Left lobe of liver (tissue), 2 donors: ENCODE data around the gene C9orf152. TPM values are rescaled to one million over a fixed set of nuclear protein-coding genes. Genes with fewer than 3 reads are reported as not detected.
A peak's percentile ranks its signal among the peaks of the same experiment; 100 is the strongest.
"Not testable (repeated sequence)": the region's sequence is repeated elsewhere in the genome, so short reads cannot be mapped to it uniquely, and the experiment has no call there.

Source experiments
- ATAC-seq: fragments of 200-7000 bp; cut with Tn5 transposase; one replicate; pipeline ENCODE4 v1.9.1; 2020; ENCODE audit warnings: mild to moderate bottlenecking, moderate library complexity
- DNase-seq: peaks from one replicate; pipeline ENCODE4 v3.0.0-alpha.2; 2020; ENCODE audit warnings: low spot score
- total RNA-seq: library from RNA; stranded (reverse); gene quantifications from one replicate; pipeline ENCODE4 v1.2.1, GENCODE V29; 2021
- donor health status: DM: no; HTN: no; CAD: no; lungs with moderate emphysema.
- donor health status: DM: no; HTN: yes; CAD: no.

C9orf152 gene
- total RNA-seq: 3.0 TPM

- ATAC-seq (peak; percentile 69), DNase-seq (peak; percentile 79)
Measured at GRCh38 chr9:110208031-110208430, at the start of gene C9orf152. C9orf152 (minus strand) TSS chr9:110208159; CDS start chr9:110207579, 580 bp downstream.

GRCh38 chr9:110257097-110257841, 49.3 kb upstream of the C9orf152 start:
- peak; percentile 51 for DNase-seq
- ATAC-seq: peak; percentile 16

GRCh38 chr9:110256380-110257096, 48.6 kb upstream of the C9orf152 start, which contains the start of gene TXN:
TXN (minus strand) TSS chr9:110256507; CDS start chr9:110256435, 72 bp downstream.
- ATAC-seq (peak; percentile 90), DNase-seq (peak; percentile 91)

GRCh38 chr9:110255463-110256379, 47.8 kb upstream of the C9orf152 start:
- peak; percentile 56 for ATAC-seq
- peak; percentile 72 for DNase-seq

GRCh38 chr9:110255034-110255462, 47.1 kb upstream of the C9orf152 start:
- DNase-seq (no peak), ATAC-seq (no peak)

- no peak for ATAC-seq
- DNase-seq: no peak
Measured at GRCh38 chr9:110254500-110254899, 46.5 kb upstream of the C9orf152 start.

GRCh38 chr9:110252509-110253139, 44.7 kb upstream of the C9orf152 start:
- ATAC-seq (no peak), DNase-seq (no peak)

GRCh38 chr9:110251770-110252169, 43.8 kb upstream of the C9orf152 start:
- not testable (repeated sequence) for DNase-seq, ATAC-seq

GRCh38 chr9:110251212-110251611, 43.3 kb upstream of the C9orf152 start:
- ATAC-seq: no peak
- no peak for DNase-seq

- ATAC-seq: no peak
- no peak for DNase-seq
Measured at GRCh38 chr9:110249603-110250002, 41.6 kb upstream of the C9orf152 start.

GRCh38 chr9:110248361-110248760, 40.4 kb upstream of the C9orf152 start:
- ATAC-seq: peak; percentile 46
- DNase-seq: no peak

GRCh38 chr9:110246214-110246613, 38.3 kb upstream of the C9orf152 start:
- ATAC-seq: no peak
- DNase-seq: no peak

- ATAC-seq (no peak), DNase-seq (no peak)
Measured at GRCh38 chr9:110244616-110245015, 36.7 kb upstream of the C9orf152 start.

- DNase-seq: no peak
- ATAC-seq: peak; percentile 7
Measured at GRCh38 chr9:110241858-110242321, 33.9 kb upstream of the C9orf152 start.

- no peak for ATAC-seq
Measured at GRCh38 chr9:110241260-110241857, 33.4 kb upstream of the C9orf152 start.

GRCh38 chr9:110240198-110240597, 32.2 kb upstream of the C9orf152 start:
- ATAC-seq: no peak
- no peak for DNase-seq

More at GRCh38 chr9:110241260-110241857, 33.4 kb upstream of the C9orf152 start:
- DNase-seq: no peak

GRCh38 chr9:110228321-110228720, 20.4 kb upstream of the C9orf152 start:
- ATAC-seq: no peak
- no peak for DNase-seq

- ATAC-seq: no peak
- no peak for DNase-seq
Measured at GRCh38 chr9:110224583-110224982, 16.6 kb upstream of the C9orf152 start.

GRCh38 chr9:110220809-110221208, 12.8 kb upstream of the C9orf152 start:
- ATAC-seq: peak; percentile 92
- DNase-seq: peak; percentile 74

- ATAC-seq (peak; percentile 56), DNase-seq (no peak)
Measured at GRCh38 chr9:110217656-110218099, 9.7 kb upstream of the C9orf152 start.
